Left lung (tissue), 10 donors: ENCODE data around the gene HMG20A. TPM values are rescaled to one million over a fixed set of nuclear protein-coding genes. Genes with fewer than 3 reads are reported as not detected.

Experiments
- ATAC-seq: fragments of 200-7000 bp; cut with Tn5 transposase; one replicate; pipeline ENCODE4 v1.9.1; 2020; ENCODE audit warnings: moderate library complexity
- DNase-seq, 4 donors: peaks; one replicate each; pipeline ENCODE4 v3.0.0-alpha.2; 2013 to 2020
- H3K27ac ChIP-seq, 2 donors: fragments of 200-600 bp; sonication (generic) in 1 of 2; one replicate each; pipeline versions ENCODE4 v1.5.0 to v1.8.0; 2020 to 2021
- H3K27me3 ChIP-seq, 2 donors: fragments of 200-600 bp; sonication (generic) in 1 of 2; one replicate each; pipeline versions ENCODE4 v1.5.0 to v1.8.0; 2020 to 2021
- H3K36me3 ChIP-seq, 2 donors: fragments of 200-600 bp; sonication (generic) in 1 of 2; one replicate each; pipeline versions ENCODE4 v1.5.0 to v1.8.0; 2020 to 2021
- H3K4me1 ChIP-seq, 2 donors: fragments of 200-600 bp; one replicate each; pipeline ENCODE4 v1.8.0; 2021
- H3K4me3 ChIP-seq, 2 donors: fragments of 200-600 bp; sonication (generic) in 1 of 2; one replicate each; pipeline versions ENCODE4 v1.5.0 to v1.8.0; 2020 to 2021; ENCODE audit warnings: mild to moderate bottlenecking in 1 of 2
- H3K9me3 ChIP-seq, 2 donors: fragments of 200-600 bp; sonication (generic) in 1 of 2; one replicate each; pipeline versions ENCODE4 v1.5.0 to v1.8.0; 2020 to 2021
- CTCF ChIP-seq, 2 donors: fragments of 200-600 bp; sonication (generic) in 1 of 2; IDR thresholded peaks; one replicate each; pipeline versions ENCODE4 v1.5.0 to v1.8.0; 2021; ENCODE audit warnings: antibody characterized with exemption in 2 of 2
- intact Hi-C, 2 donors: fragments of 100-400 bp; cut with DNase I; formaldehyde crosslinking; loops; one replicate each; pipeline versions ENCODE4 v1.11.2 to v1.14.2; 2022
- polyA plus RNA-seq, 6 donors: library from polyadenylated mRNA; unstranded; fragments of 120-200 nt; gene quantifications; one replicate each; pipeline ENCODE4 v1.2.1, GENCODE V29; 2013; ENCODE audit not compliant: insufficient read length in 6 of 6
- total RNA-seq, 2 donors: library from RNA; stranded (reverse); fragmentation: NEBNext Ultra II Directional; extraction: Animal tissue kit (Norgen Biotek cat#: 25700); gene quantifications; one replicate each; pipeline ENCODE4 v1.2.1, GENCODE V29; 2021
- donor health status: DM: no; HTN: yes; CAD: no.
- donor health status: DM: no; HTN: no; CAD: no.

HMG20A gene
- total and polyA plus RNA-seq, 8 donors, result 34.9 to 93.5 (median 76.5) TPM

- Histone ChIP-seq H3K27me3 (no peaks in the 10 kb centered on the region), H3K27ac (no peak overlapping the region), H3K4me3 (no peak overlapping the region), H3K36me3 (no peaks in the 10 kb centered on the region), H3K9me3 (no peaks in the 10 kb centered on the region), H3K4me1 (peaks cover 20 to 65% of the 10 kb centered on the region in 2 donors)
- ATAC-seq (peak; percentile 25), DNase-seq (no peak)
- no peak for TF ChIP-seq CTCF (IDR thresholded peaks at IDR 0.05)
- intact Hi-C loops, result no loop called here
These were observed 7.6 kb upstream of the HMG20A start for GRCh38 chr15:77412972-77413698.

- Histone ChIP-seq H3K36me3 (no peaks in the 10 kb centered on the region), H3K4me1 (peaks cover 20 to 72% of the 10 kb centered on the region in 2 donors), H3K9me3 (no peaks in the 10 kb centered on the region), H3K27me3 (no peaks in the 10 kb centered on the region), H3K4me3 (no peak overlapping the region), H3K27ac (no peak overlapping the region)
- TF ChIP-seq CTCF (IDR thresholded peaks at IDR 0.05), result no peak
- intact Hi-C loops, result no loop called here
- DNase-seq (no peak), ATAC-seq (no peak)
These were observed 6.9 kb upstream of the HMG20A start for GRCh38 chr15:77413699-77414349.

GRCh38 chr15:77414789-77415442 lies 5.8 kb upstream of the HMG20A start:
- peaks cover 20 to 66% of the 10 kb centered on the region in 2 donors for H3K4me1 ChIP-seq
- H3K27ac ChIP-seq, result peak overlapping the region in 1 of 2 donors; percentile 57
- no peak for TF ChIP-seq CTCF (IDR thresholded peaks at IDR 0.05)

GRCh38 chr15:77415450-77416147 lies 5.1 kb upstream of the HMG20A start:
- Histone ChIP-seq H3K4me1 (peaks cover 20 to 60% of the 10 kb centered on the region in 2 donors), H3K9me3 (no peaks in the 10 kb centered on the region), H3K27me3 (no peaks in the 10 kb centered on the region), H3K4me3 (no peak overlapping the region), H3K27ac (peak overlapping the region; percentile 1 to 57), H3K36me3 (no peaks in the 10 kb centered on the region)
- intact Hi-C loops, result no loop called here
- ATAC-seq (no peak), DNase-seq (no peak)
- TF ChIP-seq CTCF (IDR thresholded peaks at IDR 0.05), result no peak

More at GRCh38 chr15:77414789-77415442, 5.8 kb upstream of the HMG20A start:
- Histone ChIP-seq H3K27me3 (no peaks in the 10 kb centered on the region), H3K9me3 (no peaks in the 10 kb centered on the region), H3K4me3 (no peak overlapping the region), H3K36me3 (no peaks in the 10 kb centered on the region)
- no peak for DNase-seq
- ATAC-seq, result no peak
- intact Hi-C loops, result no loop called here

GRCh38 chr15:77416148-77416455 lies 4.6 kb upstream of the HMG20A start:
- no peak for ATAC-seq
- H3K27ac ChIP-seq, result peak overlapping the region; percentile 1 to 57

More at GRCh38 chr15:77416148-77416455, 4.6 kb upstream of the HMG20A start:
- no peak for TF ChIP-seq CTCF (IDR thresholded peaks at IDR 0.05)
- DNase-seq, result no peak
- Histone ChIP-seq H3K9me3 (no peaks in the 10 kb centered on the region), H3K27me3 (no peaks in the 10 kb centered on the region), H3K4me3 (no peak overlapping the region), H3K36me3 (no peaks in the 10 kb centered on the region), H3K4me1 (peaks cover 20 to 63% of the 10 kb centered on the region in 2 donors)
- intact Hi-C loops, result no loop called here
